Bone marrow (tissue), 2 donors: ENCODE results near the gene VSTM2L.

Experiments
- DNase-seq, 2 donors: peaks; one replicate each; lab custom pipeline; 2025; lab: John Stamatoyannopoulos, UW

Gene VSTM2L

DNA sequence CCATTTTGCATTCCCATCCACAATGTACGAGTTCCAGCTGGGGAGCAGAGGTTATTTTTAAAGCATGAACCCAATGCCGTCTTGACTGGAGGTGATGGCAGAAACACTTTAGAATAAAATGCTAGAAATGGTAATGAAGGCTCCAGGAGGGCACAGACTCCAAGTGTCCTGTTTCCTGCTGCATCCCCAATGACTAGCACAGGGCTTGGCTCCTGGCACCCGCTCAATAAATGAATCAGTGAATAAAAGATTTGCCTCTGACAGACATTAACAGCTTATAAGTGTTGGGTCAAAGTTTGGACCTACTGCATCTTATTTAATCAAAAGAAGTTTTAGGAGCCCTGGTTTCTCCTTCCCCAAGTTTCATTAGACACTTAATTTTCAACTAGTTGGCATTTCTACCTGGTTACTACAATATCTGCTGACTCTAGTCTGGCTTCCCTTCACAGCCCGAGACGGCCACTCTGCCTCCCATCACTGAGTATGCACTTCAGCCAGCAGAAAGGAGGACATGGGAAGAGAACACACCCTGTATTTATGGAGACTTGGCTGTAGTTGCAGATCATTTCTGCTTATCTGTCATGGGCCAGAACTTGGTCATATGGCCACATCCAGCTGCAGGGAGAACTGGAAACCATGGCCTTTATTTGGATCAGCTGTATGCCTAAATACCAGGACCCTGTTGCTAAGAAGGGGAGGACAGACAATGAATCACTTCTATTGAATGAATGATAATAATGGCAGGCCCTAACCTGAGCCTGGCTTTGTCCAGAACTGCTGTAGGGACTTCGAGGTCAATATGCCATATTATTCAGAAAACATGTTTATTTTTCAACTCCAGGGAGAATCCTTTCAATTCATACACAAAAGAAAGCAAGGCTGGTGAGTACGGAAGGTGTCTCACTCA, 67.3 kb downstream of the VSTM2L start:
- no peak for DNase-seq

DNA sequence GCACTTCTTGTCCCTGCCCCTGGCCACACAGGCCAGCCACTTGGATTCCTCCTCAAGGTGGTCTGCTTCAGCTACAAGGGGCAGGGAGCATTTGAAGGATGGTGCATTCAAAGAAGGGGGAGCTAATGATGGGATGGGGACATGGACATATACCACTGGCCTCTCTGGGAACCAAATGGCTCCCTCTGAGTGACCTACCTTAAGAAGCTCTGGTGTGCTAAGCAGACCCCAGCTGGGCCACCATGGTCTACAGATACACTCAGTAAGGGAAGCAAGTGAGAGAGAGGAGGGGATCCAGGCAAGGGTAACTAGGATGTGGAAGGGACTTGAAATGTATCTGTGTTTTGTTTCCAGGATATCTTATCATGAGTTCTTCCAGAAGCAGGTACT, 67.9 kb downstream of the VSTM2L start:
- DNase-seq, result no peak

DNA sequence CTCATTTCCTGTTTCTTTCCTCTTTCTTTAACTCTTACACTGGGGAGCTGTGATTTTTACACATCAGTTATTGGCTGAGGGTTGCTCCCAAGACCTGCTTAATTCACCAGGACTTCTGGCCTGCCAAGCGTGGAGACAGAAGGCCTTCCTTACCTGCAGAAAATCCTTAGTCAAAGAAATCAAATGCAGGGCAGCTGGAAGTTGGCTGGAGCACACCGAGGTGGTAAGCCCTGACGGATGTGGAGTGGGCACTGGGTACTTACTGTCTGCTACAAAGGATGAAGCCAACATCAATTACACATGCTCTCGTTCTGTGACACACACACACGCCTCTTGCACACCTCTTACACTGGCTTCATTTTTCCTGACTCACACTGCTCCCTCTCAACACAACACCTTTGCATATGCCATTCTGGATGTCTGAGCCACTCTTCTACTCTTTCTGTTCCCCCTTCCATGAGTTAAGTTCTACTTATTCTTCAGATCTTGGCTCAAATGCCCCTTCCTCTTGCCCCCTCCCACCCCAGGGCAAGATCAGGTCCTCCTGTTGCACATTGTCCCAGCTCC, 68.7 kb downstream of the VSTM2L start:
- no peak for DNase-seq

DNA sequence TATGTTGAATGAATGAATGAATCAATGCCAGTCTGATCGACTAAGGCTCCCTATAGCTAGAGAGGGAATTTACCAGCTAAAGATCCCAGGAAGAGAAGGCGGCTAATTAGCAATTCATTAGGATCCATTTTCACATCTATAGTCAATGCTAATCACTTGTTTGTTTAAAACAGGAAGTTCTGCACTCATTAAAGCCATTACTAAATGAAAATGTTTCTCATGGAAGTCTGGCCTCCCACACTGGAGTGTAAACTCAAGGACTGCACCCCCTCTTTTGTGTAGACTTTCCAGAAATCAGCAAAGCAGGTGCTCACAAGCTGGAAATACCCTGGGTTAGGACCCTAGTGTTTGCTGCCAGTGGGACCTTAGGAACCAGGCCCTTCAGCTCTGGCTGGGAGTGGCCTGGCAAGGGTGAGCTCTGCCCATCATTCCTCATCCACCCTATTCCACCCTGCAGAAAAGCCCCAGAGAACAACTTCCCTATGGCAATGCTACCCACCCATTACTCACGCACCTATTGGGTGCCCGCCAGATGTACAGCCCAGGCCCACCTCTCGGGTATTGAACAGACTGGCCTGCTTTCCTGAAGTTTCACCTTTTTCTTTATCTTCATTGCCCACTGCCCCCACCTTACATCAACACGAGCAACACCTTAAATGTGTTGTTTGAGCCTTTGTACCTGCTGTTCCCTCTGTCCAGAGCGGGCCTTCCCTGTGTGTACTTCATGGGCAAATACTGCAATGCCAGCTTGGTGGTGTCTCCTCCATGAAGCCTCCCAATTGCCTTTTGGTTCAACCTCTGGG, 69.5 kb downstream of the VSTM2L start:
- DNase-seq, result no peak

DNA sequence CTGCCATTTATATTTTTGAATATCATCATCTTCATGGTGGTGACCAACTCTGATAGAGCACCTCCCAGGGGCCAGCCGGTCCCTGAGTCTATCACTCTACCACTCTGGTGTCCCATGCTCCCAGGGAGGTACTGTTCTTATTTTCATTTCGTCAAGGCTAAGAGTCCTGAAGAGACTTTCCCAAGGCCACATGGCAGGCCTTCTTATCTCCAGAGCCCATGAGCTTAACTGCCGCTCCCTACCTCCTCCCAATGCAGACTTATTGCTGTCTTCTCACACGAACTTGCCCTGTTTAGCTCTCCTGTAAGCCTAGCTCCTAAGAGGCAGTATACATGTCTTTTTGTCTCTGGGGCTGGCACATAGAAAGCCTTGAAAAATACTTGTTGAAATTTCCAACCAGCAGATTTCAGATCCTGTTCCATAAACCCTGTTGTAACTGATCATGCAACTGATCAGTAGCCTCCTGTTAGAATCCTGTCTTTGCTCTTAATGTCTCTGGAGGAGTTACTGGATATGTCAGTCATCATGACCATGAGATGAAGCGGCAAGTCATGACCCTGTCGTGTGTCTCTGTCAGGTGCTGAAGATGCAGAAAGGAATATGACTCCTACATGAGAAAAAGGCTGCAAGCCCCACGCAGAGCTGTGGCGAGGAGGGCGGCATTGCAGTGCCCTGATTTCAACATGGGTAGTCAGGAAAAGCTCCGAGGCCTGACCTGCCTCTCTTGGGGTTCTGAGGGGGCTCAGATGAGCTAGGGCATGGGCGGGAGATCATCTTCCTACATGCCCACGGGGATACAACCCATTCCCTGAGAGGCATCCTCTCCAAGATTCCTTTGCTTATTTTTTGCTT, 70.4 kb downstream of the VSTM2L start:
- no peak for DNase-seq

DNA sequence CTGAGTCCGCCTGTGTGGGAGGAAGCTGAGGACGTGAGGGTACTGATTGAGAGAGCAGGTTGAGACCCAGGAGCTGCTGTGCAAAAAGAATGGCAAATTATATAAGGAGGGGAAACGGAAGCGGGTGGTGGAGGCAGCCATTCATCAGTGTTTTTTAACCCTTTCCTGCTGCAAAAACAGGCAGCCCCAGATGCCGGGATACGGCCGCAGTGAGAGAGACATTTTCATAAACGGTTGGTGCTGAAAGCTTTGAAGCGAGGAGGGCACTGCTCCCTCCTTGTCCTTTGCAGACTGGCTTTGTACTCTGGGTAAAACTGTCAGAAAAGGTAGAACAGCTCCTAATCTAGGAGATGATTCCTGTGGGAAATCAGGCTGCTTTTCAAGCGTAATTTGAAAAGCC, 74.0 kb downstream of the VSTM2L start:
- no peak for DNase-seq

DNA sequence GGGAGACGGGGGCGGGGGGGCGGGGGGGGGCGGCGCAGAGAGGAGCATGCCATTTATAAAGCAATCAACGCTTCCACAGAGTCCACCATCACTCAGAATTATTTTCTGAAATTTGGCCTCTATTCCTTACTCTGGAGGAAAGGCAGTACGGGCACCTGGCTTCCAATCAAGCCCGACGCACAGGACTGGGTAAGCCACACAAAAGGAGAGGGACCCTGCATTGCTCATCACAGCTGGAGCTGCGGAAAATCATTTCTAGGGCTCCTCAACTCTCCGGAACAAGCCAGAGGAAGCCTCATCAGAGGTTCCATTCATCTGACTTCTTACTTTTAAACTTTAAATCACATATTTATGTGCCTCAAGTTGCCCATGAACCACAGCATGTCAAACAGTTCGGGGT, 74.4 kb downstream of the VSTM2L start:
- DNase-seq, result no peak

DNA sequence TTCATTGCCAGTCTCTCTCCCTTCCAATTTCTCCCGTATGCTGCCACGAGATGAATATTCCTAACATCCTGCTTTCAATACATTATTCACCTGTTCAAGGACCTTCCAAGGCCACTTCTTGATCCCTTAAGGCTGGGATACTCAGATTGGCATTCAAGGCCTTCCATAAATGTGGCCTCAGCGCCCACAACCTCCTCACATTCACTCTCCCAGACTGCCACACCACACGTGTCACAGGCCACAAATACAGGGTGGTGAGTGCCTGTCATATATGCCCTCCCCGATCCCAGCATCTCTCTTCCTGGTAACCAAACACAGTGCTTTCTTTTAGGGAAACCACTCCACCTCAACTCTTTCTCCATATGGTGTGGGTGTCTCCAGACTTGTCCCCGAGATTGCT, 74.9 kb downstream of the VSTM2L start:
- no peak for DNase-seq

DNA sequence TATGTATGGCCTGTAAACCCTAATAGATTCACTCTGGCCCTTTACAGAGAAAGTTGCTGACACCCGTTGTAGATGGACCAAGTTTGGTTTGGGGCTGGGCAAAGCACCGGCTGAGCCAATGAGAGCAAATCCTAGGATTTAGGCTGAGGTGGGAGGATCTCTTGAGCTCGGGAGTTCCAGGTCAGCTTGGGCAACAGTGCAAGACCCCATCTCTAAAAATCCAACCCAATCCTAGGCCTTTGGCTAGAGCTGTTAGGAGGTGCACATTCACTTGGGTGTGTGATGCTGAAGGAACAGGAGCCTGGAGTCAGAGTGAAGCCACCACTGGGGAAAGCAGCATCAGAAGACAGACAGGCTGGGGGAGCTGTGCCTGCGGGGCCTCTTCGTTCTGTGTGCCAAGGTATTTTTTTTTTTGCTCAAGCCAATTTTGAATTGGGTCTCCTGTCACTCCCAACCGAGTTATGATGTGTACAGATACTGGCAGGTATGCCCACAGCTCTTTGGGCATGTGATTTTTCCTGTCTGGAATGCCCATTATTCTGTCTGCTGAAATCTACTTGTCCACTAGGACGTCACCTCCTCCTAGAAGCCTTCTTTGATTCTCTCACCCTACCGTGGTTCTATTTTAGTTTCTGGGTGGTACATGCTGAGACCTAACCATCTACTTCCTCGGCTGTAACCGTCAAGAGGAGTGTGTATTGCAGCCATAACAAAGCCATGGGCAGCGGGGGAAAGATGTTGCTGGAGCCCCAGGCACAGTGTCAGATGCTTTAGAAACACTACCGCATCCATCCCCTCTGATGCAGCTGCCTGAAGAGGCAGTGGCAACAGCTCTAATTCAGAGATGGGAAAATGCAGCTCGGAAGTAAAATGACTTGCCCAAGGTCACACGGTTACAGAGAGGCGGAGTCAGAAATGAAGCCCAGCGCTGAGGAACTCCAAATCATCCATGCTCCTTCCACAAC, 76.4 kb downstream of the VSTM2L start:
- DNase-seq, result no peak

DNA sequence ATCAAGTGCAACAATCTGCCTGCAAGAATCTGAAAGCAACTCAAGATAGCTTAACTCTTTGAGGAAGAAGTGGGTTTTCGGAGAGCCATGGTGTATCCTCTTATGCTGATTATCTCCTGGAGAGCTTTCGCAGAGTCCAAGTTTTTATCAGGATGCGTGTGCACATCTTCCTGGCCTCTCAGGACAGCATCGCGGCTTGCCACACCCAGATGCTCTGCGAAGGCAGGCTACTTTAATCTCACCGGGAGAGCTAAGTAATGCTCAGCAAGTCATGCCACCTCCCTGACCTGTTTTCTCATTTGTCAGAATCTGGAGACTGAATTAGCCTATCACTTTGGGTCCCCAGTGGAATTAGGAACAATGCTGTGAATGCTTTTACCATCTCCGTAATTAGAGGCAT, 77.5 kb downstream of the VSTM2L start:
- DNase-seq, result no peak

DNA sequence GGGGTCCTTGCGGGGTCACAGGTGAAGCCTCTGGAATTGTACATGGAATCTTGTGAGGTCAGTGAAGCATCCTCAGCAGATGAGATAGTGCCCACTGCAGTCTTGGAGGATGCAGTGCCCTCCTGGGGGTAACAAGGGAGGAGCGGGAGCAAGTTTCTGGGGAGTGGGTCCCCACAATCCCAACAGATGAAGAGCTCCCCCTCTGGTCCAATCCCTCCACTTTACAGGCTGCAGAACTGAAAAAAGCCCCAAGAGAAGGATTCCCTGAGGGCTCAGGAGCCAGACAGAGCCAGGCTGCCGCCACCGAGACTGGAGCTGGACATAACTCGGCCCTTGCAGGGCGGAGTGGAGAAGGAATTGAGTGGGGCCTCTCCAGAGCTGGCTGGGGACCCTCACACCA, 77.9 kb downstream of the VSTM2L start:
- no peak for DNase-seq

DNA sequence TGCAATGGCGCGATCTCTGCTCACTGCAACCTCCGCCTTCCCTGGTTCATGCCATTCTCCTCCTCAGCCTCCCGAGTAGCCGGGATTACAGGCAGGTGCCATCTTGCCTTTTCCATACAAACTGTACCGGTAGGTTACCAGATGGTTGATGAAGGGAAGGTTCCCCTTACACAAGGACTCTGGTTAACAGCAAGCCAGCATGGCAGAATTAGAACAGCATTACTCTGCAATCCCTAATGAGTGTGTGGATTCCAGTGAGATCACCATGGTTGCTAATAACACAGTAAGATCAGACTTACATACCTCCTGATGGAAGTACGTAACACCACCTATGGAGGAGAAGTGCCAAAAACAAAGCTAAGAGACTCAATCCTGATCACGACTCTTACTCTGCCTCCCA, 78.6 kb downstream of the VSTM2L start:
- no peak for DNase-seq

DNA sequence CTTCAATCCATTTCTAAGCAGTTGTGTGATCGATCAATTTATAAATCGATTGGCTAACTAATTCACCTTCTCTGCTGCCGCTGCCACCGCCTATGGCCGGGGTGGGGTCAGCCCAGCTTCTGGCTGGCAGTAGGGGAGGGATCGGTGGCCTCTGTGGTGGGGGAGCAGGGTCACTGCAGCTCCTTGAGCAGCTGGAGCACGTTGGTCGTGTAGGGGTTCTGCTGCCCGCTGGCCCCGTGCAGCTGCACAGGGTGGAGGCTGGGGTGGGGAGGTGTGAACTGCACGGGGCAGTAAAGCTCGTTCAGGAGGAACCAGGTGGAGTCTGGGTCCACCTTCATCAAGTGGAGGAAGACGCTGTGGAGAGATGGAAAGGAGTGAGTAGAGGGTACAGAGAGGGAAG, 80.4 kb downstream of the VSTM2L start:
- DNase-seq, result no peak

DNA sequence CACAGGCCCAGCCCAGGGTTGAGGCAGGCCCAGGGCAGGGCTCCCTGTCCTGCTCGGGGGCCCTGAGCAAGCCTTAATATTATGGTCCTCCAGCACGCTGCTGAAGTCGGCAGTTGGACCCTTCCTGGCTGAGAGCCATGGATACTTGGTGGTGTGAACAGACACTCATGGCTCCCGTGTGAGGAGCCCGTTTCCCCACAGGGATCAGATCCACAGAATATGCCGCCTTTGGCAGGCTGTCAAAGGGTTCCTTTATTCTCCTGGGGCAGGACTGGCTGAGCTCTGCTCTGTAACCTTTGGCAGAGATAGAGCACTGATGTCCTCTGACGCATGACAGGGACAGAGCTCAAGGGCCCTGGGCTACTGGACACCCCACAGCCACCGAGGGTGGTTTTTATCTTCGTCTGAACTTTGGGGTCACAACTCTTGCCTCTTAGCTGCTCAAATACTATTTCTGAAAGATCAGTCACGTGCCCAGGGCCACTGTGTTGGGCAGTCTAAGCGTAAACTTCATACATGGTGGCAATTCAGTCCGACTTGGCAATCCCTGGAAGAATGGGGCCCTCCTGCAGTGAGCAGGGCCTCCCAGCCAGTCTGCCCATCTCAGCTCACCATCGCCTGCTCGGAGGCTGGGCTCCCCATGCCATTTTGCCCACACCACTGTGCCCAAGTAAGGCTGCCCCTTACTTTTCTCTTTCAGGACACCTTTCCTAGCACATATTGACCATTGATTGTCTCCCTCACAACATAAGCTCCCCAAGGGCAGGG, 81.3 kb downstream of the VSTM2L start:
- no peak for DNase-seq

DNA sequence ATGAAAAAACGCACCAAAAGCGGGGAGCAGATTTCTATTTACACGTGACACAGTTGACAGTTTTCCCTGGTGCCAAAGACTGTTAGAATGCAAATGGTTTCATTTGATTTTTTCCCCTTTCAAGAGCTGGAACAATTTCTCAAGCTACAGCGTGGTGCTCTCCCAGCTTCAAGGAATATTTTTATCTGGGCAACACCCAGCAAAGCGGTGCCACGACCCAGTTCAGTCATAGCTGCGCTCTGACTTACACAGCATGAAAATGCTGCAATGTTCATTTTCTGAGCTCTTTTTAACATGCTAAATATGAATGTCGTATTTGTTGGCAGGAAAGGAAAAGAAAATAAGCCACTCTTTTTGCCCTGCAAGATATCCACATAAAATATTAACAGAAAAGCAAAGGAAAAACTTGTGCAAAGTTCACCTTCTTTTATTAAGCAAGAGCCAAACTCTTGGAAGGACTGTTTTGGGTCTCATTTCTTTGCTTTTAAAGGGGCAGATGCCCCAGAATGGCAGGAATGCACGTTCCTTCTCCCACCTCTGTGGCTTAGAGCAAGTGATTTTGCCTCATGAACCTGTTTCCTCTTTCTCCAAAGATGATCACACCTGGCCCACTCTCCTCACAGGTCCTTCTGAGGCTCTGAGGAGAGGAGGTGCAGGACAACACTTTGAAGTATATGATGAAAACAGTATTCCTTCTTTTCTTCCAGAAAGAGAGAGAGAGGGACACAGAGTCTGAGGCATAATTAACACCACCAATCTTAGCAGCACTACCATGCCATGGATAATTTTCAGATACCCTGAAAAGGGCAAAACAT, 83.3 kb downstream of the VSTM2L start:
- DNase-seq, result no peak

DNA sequence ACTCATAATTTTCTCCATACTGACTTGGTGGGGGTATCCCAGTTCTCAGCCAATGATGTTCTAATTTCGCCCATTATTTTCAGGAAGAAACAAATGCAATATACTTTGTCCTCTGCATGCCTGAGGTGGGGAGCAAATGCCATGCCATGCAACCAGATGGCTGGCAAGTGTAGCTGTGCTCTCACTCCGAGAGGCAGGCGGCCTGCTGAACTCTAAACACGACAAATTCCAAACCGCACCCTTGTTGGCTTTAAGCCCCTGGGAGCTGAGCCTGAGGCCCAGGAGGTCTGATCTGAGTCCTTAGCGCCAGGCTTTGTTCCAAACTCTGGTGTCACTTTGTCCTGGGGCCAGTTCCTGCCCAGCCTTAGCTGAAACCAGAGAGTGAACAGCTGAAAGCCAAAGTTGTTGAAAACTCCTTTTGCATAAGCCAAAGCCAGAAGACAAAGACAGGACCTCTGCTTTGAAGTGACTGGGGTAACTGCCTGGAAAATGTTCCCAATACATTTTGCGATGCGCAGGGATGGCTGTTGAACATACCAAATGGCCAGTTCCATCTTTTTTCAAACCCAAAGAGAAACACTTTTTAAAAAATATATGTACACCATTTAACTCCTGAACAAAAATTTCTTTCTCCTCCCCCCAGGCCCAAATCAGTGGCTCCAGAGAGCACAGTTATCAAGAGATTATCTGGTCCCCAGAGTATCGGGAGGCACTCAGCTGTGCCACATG, 84.1 kb downstream of the VSTM2L start:
- no peak for DNase-seq

DNA sequence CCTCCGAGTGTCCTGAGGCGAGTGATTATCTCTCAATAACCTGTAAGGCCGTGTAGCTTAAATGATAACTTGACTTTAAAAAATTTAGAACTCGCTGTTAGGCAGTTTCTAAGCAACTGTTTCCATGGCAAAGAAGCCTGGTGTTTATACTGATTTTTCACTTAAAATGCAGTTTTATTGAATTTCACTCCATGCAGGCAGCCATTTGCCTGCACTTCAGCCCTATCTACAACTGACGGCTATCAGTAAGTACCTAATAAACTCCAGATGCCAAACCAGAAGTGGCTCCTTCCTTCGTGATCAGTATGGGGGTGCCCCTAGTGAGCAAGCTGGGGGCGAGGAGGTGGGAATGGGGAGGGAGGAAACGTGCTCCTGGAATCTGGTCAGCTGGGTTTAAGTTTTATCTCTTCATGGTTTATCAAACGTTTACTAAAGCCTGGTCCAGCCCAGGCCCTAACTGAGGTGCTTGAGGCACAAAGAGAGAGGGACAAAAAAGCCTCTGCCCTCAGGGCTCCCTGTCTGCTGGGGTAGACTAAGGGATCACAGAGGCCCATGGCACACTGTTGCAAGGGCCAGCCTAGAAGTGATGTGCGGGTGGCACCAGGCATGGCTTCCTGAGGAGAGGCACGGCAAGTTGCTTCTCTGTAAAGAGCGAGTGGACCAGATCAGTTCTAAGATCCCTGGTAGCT, 84.8 kb downstream of the VSTM2L start:
- DNase-seq, result no peak
